HG02798 (cell line): ENCODE data around the gene PSMD6.

ENCODE experiments used
- ATAC-seq: cut with Tn5 transposase; IDR thresholded peaks from one replicate; pipeline ENCODE4 v1.9.1; 2021; ENCODE audit warnings: mild to moderate bottlenecking; ENCODE audit not compliant: unreplicated experiment, poor library complexity

PSMD6 gene

GRCh38 chr3:63980830-63981498, 42.3 kb downstream of the PSMD6 start:
- ATAC-seq = no peak

- ATAC-seq = no peak
Observed at GRCh38 chr3:63980019-63980418, 43.3 kb downstream of the PSMD6 start.

DNA sequence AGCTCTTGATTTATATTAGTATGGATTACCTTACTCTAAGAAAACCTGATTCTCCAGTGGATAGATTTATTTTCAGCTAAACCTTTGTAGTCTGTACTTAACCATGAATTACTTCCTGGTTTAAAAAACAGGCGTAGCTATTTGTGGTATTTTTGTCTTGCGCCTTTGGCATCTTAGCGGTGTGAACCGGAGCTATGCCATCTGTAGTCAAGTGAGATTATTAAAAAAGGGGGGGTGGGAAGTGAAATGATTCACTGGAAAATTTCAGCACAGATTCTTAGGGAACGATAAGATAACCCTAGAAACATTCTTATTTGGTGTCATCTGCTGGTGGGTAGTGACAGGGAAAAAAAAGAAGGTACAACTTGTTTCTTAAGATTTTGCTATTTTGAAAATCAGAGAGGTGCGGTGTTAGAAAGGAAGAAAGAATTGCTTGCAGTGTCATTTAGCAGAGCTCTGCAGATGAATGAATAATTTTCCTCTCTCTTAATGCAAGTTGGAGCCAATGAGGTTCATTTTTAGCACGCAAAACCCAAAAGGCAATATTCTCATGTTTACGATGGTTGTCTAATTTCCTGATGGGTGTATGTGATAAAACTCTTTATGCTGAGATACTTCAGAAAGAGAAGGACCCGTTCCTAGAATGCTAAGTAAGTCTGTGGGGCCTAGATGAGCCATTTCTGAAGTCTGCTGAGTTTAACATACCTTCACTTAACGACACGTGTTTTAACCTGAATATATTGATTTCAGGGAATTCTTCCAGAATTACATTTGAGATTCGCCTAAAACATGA, 44.0 kb downstream of the PSMD6 start:
- ATAC-seq = no peak

- no peak for ATAC-seq
Observed at GRCh38 chr3:63977893-63978292, 45.4 kb downstream of the PSMD6 start.

GRCh38 chr3:63976872-63977200, 46.5 kb downstream of the PSMD6 start:
- ATAC-seq = no peak

- no peak for ATAC-seq
Observed at GRCh38 chr3:63976161-63976871, 47.0 kb downstream of the PSMD6 start.

DNA sequence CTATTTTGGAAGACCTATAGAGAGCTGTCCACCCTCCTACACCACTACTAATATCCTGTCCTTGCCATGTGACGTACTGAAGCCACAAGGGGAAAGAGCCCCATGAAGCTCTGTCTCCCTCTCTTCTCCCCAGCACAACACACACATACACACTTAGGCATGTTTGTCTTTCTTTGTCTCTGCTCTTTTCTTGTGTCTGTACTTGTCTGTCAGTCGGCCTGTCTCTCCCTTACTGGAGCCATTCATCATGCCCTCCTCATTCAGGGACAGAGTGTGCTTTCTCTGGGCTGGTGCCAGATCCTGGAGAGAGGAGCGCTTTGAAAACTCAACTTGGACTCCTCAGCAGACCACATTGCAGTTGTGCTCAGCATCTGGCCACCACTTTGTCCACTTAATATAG, 47.6 kb downstream of the PSMD6 start:
- no peak for ATAC-seq

- ATAC-seq = no peak
Observed at GRCh38 chr3:63974451-63974850, 48.8 kb downstream of the PSMD6 start.

DNA sequence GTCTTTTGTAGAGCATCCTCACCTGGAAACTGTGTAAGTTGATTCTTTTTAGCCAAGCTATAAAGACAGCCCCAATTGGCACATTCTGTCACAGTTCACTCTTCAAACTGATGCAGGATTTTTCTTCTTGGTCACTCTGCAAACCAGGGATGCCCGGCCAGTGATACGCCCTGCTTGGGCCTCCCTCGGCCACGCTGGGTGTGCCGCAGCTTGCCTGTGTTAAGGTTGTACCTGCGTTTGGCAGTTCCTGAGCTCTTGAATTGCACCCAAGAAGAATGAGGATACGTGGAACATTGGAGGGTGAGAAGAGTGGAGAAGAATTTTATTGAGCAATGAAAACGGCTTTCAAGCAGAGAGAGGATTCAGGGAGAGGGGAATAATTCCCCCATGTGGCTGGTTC, 49.9 kb downstream of the PSMD6 start:
- ATAC-seq = no peak

DNA sequence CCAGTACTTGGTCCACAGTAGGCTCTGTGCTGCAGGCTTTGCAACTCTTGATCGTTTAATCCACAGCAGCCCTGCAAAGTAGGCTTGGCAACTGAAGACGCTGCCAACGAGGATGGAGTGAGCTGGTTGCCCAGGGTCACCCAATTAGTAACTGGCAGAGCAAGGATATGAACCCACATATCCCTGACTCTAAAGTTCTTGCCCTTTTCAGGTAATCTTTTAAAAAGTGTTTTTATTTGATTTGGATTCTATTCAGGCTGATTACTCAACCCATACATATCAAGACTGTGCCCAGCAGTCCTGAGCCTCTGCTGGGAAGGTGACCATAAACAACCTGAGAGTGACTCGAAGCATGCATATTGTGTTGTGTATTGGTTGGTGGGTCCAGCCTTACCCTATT, 50.3 kb downstream of the PSMD6 start:
- ATAC-seq = no peak

DNA sequence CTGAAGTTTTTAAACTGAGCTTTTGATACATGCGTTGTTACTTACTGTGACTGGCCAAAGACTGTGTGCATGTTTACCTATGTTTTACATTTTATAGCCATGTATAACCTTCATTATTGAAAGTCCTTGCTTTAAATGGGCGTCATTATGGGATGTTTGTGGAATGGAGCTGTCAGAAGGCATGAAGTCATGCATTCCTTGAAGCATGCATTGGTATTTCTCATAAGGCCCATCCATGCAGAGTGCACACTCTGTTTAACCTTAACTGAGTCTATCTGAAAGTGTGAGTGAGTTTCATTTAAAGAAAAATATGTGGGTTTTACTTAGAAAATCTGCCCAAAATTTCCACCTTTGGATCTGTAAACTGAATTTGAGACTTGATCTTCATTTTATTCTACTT, 51.1 kb downstream of the PSMD6 start:
- no peak for ATAC-seq

DNA sequence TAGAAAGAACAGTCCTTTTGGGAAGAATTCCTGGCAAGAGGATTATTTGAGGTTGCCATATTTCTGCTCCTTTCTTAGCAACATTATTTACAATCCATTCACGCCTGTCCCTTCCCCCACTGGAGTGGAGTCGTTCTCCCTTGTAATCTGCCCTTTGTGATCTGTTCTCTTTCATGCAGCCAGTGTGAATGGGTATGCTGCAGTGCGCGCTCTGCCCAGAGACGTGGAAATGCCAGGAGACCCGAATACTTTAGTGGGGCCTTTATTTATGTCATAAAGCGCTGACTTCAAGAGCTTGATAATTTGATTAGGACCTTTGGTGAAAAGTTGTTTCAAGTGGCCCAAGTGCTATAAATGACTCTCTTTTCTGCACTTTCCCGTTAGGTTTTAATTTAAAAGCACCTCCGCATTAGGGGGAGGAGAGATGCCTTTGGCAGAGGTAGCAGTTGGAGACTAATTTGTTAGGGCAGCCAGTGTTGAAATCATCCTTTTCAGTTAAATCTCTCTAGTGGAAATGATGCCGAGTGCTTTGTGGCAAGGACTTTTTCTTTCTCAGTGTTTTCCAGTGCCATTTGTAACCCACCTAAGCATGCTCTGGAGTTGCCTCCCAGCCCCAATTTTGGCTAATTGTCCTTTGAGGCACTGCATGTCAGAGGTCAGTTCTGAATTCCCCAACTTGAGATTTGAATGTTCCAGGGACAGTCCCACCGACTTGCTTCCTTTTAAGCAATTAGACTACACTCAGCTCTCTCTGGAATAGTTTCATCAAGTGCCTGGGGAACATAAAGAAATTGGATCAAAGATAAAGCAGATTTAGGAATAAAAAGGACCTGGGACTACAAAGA, 52.4 kb downstream of the PSMD6 start:
- ATAC-seq = no peak

- no peak for ATAC-seq
Observed at GRCh38 chr3:63969876-63970275, 53.4 kb downstream of the PSMD6 start.

GRCh38 chr3:63968612-63969350, 54.5 kb downstream of the PSMD6 start:
- ATAC-seq = peak; percentile 32

GRCh38 chr3:63967675-63968611, 55.4 kb downstream of the PSMD6 start:
- ATAC-seq = peak; percentile 63

GRCh38 chr3:63966871-63967270, 56.4 kb downstream of the PSMD6 start:
- no peak for ATAC-seq

- no peak for ATAC-seq
Observed at GRCh38 chr3:63966007-63966406, 57.3 kb downstream of the PSMD6 start.

DNA sequence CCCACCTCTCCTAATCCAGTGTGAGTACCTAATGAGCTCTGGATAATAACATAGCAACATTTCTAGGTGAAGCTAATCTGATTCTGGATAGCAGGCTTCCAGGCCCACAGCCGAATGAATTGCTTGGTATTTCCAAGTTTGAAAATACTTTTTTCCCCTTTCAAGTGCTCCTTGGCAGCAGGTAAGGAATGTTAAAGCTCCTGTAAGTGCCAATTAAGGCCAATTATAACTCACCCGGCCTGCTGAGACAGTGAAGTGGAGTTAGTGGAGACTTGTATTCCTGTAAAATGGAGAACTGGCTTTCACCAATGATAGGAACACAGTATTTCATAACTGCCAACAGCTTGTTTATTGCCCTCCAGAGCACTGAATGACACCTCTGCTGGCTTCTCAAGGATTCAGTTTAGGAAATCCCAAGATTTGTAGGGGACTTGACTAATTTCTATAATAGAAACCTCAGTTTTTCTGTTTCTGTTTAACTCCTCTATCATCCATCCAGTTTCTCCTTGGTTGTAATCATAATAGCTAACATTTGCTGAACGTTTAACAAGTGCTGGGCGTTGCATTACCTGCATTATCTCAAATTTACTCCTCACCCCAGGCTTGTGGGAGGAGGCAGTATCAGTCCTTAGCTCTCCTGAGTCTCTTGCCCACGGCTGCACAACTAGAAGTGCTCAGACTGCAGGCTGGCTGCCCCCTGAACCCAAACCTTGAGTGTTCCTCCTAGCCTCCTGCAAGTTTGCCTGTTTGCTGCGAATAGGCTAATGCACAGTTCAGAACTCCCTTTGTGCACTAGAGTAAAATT, 58.4 kb downstream of the PSMD6 start:
- no peak for ATAC-seq
